IMR-90 (cell line): Measurements from ENCODE around the gene DLAT. TPM values are rescaled to one million over a fixed set of nuclear protein-coding genes. Genes with fewer than 3 reads are reported as not detected.

Source experiments
- ATAC-seq: fragments of 200-7000 bp; cut with Tn5 transposase; 2 replicates; pipeline ENCODE4 v1.9.1; 2020; ENCODE audit warnings: low read depth, mild to moderate bottlenecking, moderate library complexity
- BruUV-seq: library from RNA; stranded (reverse); fragments of 400-500 nt; replicated peaks from 2 replicates; lab custom pipeline; 2021; lab: Mats Ljungman, UMichigan
- CTCF ChIA-PET: fragments of 300-600 bp; formaldehyde crosslinking; extraction: SDS; loops from one replicate; lab custom pipeline; 2021; ENCODE audit warnings: antibody characterized with exemption; lab: Yijun Ruan, JAX
- POLR2A ChIA-PET: fragments of 300-600 bp; sonication (Branson Sonifier 250); formaldehyde crosslinking; loops from one replicate; lab custom pipeline; 2022; ENCODE audit warnings: antibody characterized with exemption; ENCODE audit not compliant: unreplicated experiment; lab: Charles Lee
- DNase-seq: peaks from one replicate; pipeline ENCODE4 v3.0.0; 2013
- H2AFZ ChIP-seq: replicated peaks from 2 replicates; pipeline ENCODE3; 2013; ENCODE audit warnings: low read length, mild to moderate bottlenecking; ENCODE audit not compliant: poor library complexity
- H2AK5ac ChIP-seq: 2 replicates; pipeline ENCODE4 v1.6.1; 2013; ENCODE audit warnings: low read depth, low read length, inconsistent platforms
- H2AK9ac ChIP-seq: replicated peaks from 2 replicates; pipeline ENCODE3; 2013; ENCODE audit warnings: mild to moderate bottlenecking, low read depth, low read length, moderate library complexity; ENCODE audit not compliant: poor library complexity
- H2BK120ac ChIP-seq: 2 replicates; pipeline ENCODE4 v1.6.1; 2013; ENCODE audit warnings: low read depth, low read length, inconsistent platforms
- H2BK15ac ChIP-seq: 3 replicates; pipeline ENCODE4 v1.6.1; 2013; ENCODE audit warnings: low read depth, low read length, inconsistent platforms
- H2BK20ac ChIP-seq: 2 replicates; pipeline ENCODE4 v1.6.1; 2013; ENCODE audit warnings: low read depth, mild to moderate bottlenecking, inconsistent platforms, low read length, moderate library complexity
- H2BK5ac ChIP-seq: 2 replicates; pipeline ENCODE4 v1.6.1; 2013; ENCODE audit warnings: mild to moderate bottlenecking, low read depth, low read length, inconsistent platforms; ENCODE audit not compliant: poor library complexity, severe bottlenecking
- H3K14ac ChIP-seq: replicated peaks from 2 replicates; pipeline ENCODE4 v1.6.1; 2013; ENCODE audit warnings: low read depth, low read length, inconsistent platforms
- H3K18ac ChIP-seq: 2 replicates; pipeline ENCODE4 v1.6.1; 2013; ENCODE audit warnings: low read depth, low read length, control low read depth
- H3K23ac ChIP-seq: 2 replicates; pipeline ENCODE4 v1.6.1; 2013; ENCODE audit warnings: low read depth, low read length, inconsistent platforms
- H3K27ac ChIP-seq: 2 replicates; pipeline ENCODE4 v1.5.1; 2013; ENCODE audit warnings: mild to moderate bottlenecking, control low read depth, low read length; ENCODE audit not compliant: insufficient read depth
- H3K27me3 ChIP-seq: 2 replicates; pipeline ENCODE4 v1.6.1; 2013; ENCODE audit warnings: low read length; ENCODE audit not compliant: control insufficient read depth, insufficient read depth
- H3K36me3 ChIP-seq: 2 replicates; pipeline ENCODE4 v1.6.1; 2013; ENCODE audit warnings: low read length, mixed read lengths; ENCODE audit not compliant: control insufficient read depth, insufficient read depth
- H3K4ac ChIP-seq: 2 replicates; pipeline ENCODE4 v1.6.1; 2013; ENCODE audit warnings: low read depth, low read length, inconsistent platforms
- H3K4me1 ChIP-seq: 2 replicates; pipeline ENCODE4 v1.6.1; 2013; ENCODE audit warnings: low read length, mixed read lengths; ENCODE audit not compliant: control insufficient read depth, insufficient read depth
- H3K4me2 ChIP-seq: 2 replicates; pipeline ENCODE4 v1.6.1; 2013; ENCODE audit warnings: low read depth, mild to moderate bottlenecking, control low read depth, low read length, moderate library complexity
- H3K4me3 ChIP-seq: 2 replicates; pipeline ENCODE4 v1.5.1; 2013; ENCODE audit warnings: low read depth, mild to moderate bottlenecking, control low read depth, low read length, moderate library complexity; ENCODE audit not compliant: insufficient read depth
- H3K56ac ChIP-seq: 2 replicates; pipeline ENCODE4 v1.6.1; 2013; ENCODE audit warnings: low read length, inconsistent platforms; ENCODE audit not compliant: insufficient read depth; ENCODE audit errors: extremely low read depth
- H3K79me1 ChIP-seq, 2 experiments: 2 replicates each; pipeline ENCODE4 v1.6.1; 2013; ENCODE audit warnings: low read length in 2 of 2, inconsistent platforms in 1 of 2, low read depth in 1 of 2
- H3K9ac ChIP-seq: 2 replicates; pipeline ENCODE4 v1.6.1; 2013; ENCODE audit warnings: low read depth, low read length, control low read depth
- H3K9me1 ChIP-seq: 2 replicates; pipeline ENCODE4 v1.6.1; 2013; ENCODE audit warnings: low read length, inconsistent platforms; ENCODE audit not compliant: insufficient read depth
- H3K9me3 ChIP-seq: 2 replicates; pipeline ENCODE4 v1.6.1; 2013; ENCODE audit warnings: low read length; ENCODE audit not compliant: control insufficient read depth, insufficient read depth
- H4K20me1 ChIP-seq: 2 replicates; pipeline ENCODE4 v1.6.1; 2013; ENCODE audit warnings: low read length, inconsistent platforms; ENCODE audit not compliant: insufficient read depth
- H4K5ac ChIP-seq: 2 replicates; pipeline ENCODE4 v1.6.1; 2013; ENCODE audit warnings: mild to moderate bottlenecking, low read depth, low read length, control low read depth
- H4K8ac ChIP-seq, 2 experiments: 2 replicates each; pipeline ENCODE4 v1.6.1; 2013; ENCODE audit warnings: low read depth in 2 of 2, low read length in 2 of 2, control low read depth in 1 of 2, inconsistent platforms in 1 of 2
- H4K91ac ChIP-seq: 2 replicates; pipeline ENCODE4 v1.6.1; 2013; ENCODE audit warnings: low read depth, low read length, inconsistent platforms; ENCODE audit not compliant: insufficient read depth
- CEBPB ChIP-seq: IDR thresholded peaks from 2 replicates; pipeline ENCODE4 v1.6.1; 2012; ENCODE audit warnings: low read depth, low read length, improper control_type of control experiment
- FOS ChIP-seq: fragments of 150-350 bp; IDR thresholded peaks from 2 replicates; pipeline ENCODE4 v1.6.1; 2016; ENCODE audit warnings: low read depth, low read length
- SMC3 ChIP-seq: fragments of 150-350 bp; IDR thresholded peaks from 2 replicates; pipeline ENCODE4 v1.6.1; 2016; ENCODE audit warnings: low read depth, mild to moderate bottlenecking, antibody characterized with exemption, low read length, moderate library complexity
- WGBS, 2 experiments: methylation state at CpG; one replicate each; pipeline versions ENCODE4 v1.1.5 to v1.1.7; 2013; ENCODE audit warnings: missing lambda C conversion rate in 2 of 2; ENCODE audit not compliant: insufficient read length in 1 of 2; ENCODE audit errors: extremely low coverage in 2 of 2; 5-methylcytosine and 5-hydroxymethylcytosine counted together
- dilution Hi-C: fragments of 300-500 bp; cut with HindIII; formaldehyde crosslinking; loops from one replicate; pipeline ENCODE4 v1.14.3; 2018; ENCODE audit warnings: low sequenced_read_pairs; ENCODE audit not compliant: unreplicated experiment
- in situ Hi-C: fragments of 300-500 bp; cut with MboI; formaldehyde crosslinking; loops from 3 replicates; pipeline ENCODE4 v1.14.3; 2019; ENCODE audit warnings: low sequenced_read_pairs, inconsistent platforms, mixed read lengths
- intact Hi-C: fragments of 100-400 bp; cut with micrococcal nuclease; formaldehyde crosslinking; loops from 2 replicates; pipeline ENCODE4 v1.10.0; 2022
- polyA plus RNA-seq, 3 experiments: library from polyadenylated mRNA; depleted of rRNA; stranded (reverse); fragments of >200 nt; gene quantifications; 2 replicates each; pipeline ENCODE4 v1.2.3, GENCODE V29; 2012; ENCODE audit warnings: low replicate concordance in 1 of 3
- total RNA-seq: library from RNA; depleted of rRNA; stranded (reverse); fragments of >200 nt; gene quantifications from 2 replicates; pipeline ENCODE4 v1.2.3, GENCODE V29; 2012
- TF ChIP-seq, protein P1 (sequence below): fragments of 150-350 bp; IDR thresholded peaks from 2 replicates; pipeline ENCODE4 v1.6.1; 2016; ENCODE audit warnings: low read depth, mild to moderate bottlenecking, low read length, moderate library complexity, borderline replicate concordance
- TF ChIP-seq, protein P2 (sequence below): fragments of 150-350 bp; IDR thresholded peaks from 2 replicates; pipeline ENCODE4 v1.6.1; 2017; ENCODE audit warnings: mild to moderate bottlenecking, antibody characterized with exemption, low read length, low read depth
- TF ChIP-seq, protein P3 (sequence below): conservative IDR thresholded peaks from 2 replicates; pipeline ENCODE4 v1.5.1; 2012; ENCODE audit warnings: mild to moderate bottlenecking, low read depth, low read length, improper control_type of control experiment

The DLAT gene
- total and polyA plus RNA-seq, 2 of the 4 experiments (the other 2 are of a cell fraction): 15.5 to 27.2 TPM

DNA sequence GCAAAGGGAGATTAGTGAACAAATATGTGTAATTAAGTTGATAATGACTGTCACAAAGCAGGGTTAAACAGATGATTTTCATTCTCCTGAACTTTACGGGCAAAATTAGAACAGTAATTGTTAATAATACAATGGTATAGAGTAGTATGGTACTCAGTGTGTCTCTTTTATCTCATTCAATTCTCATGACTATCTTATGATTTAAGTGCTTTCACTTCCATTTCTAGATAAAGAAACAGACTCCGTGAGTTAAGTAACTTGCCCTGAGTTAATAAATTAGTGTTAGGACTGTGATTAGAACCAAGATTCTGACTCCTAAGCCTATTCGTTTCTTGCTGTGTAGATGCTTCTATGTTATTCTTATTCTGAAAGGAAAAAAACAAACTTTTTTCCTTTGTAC is 26.6 kb downstream of the DLAT start:
- H2BK120ac ChIP-seq: no peak overlapping the region
- no peak overlapping the region for H2AK9ac ChIP-seq
- H3K27ac ChIP-seq: no peak overlapping the region
- dilution Hi-C loops: no loop called here
- TF ChIP-seq SMC3: no peak
- TF ChIP-seq, protein P1, sequence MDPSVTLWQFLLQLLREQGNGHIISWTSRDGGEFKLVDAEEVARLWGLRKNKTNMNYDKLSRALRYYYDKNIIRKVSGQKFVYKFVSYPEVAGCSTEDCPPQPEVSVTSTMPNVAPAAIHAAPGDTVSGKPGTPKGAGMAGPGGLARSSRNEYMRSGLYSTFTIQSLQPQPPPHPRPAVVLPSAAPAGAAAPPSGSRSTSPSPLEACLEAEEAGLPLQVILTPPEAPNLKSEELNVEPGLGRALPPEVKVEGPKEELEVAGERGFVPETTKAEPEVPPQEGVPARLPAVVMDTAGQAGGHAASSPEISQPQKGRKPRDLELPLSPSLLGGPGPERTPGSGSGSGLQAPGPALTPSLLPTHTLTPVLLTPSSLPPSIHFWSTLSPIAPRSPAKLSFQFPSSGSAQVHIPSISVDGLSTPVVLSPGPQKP: no peak
- TF ChIP-seq CEBPB: no peak
- TF ChIP-seq, protein P2, sequence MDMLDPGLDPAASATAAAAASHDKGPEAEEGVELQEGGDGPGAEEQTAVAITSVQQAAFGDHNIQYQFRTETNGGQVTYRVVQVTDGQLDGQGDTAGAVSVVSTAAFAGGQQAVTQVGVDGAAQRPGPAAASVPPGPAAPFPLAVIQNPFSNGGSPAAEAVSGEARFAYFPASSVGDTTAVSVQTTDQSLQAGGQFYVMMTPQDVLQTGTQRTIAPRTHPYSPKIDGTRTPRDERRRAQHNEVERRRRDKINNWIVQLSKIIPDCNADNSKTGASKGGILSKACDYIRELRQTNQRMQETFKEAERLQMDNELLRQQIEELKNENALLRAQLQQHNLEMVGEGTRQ: no peak
- TF ChIP-seq, protein P3, sequence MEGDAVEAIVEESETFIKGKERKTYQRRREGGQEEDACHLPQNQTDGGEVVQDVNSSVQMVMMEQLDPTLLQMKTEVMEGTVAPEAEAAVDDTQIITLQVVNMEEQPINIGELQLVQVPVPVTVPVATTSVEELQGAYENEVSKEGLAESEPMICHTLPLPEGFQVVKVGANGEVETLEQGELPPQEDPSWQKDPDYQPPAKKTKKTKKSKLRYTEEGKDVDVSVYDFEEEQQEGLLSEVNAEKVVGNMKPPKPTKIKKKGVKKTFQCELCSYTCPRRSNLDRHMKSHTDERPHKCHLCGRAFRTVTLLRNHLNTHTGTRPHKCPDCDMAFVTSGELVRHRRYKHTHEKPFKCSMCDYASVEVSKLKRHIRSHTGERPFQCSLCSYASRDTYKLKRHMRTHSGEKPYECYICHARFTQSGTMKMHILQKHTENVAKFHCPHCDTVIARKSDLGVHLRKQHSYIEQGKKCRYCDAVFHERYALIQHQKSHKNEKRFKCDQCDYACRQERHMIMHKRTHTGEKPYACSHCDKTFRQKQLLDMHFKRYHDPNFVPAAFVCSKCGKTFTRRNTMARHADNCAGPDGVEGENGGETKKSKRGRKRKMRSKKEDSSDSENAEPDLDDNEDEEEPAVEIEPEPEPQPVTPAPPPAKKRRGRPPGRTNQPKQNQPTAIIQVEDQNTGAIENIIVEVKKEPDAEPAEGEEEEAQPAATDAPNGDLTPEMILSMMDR: no peak
- no peak for TF ChIP-seq FOS
- H3K4me1 ChIP-seq: peaks cover 5% of the 10 kb centered on the region; the same call in 1 of the 2 replicates
- in situ Hi-C loops: no loop called here
- H4K20me1 ChIP-seq: peaks cover 3% of the 10 kb centered on the region; the same call in 1 of the 2 replicates
- no peak overlapping the region for H2AFZ ChIP-seq
- H3K9ac ChIP-seq: no peak overlapping the region
- BruUV-seq: no TSS peak
- 0 out of 2 replicates have a peak, but pooled peaks cover 3% of the 10 kb centered on the region for H3K9me1 ChIP-seq
- no peak overlapping the region for H2BK5ac ChIP-seq
- H3K27me3 ChIP-seq: no peaks in the 10 kb centered on the region
- H3K4ac ChIP-seq: no peak overlapping the region
- H4K5ac ChIP-seq: no peak overlapping the region
- H3K18ac ChIP-seq: no peak overlapping the region
- CTCF ChIA-PET: interaction anchor here (0.9 kb wide), 1 partner anchor 109 kb away, joined by 3 read pairs; no protein-coding TSS in a partner anchor
- no peak overlapping the region for H3K23ac ChIP-seq
- H2BK15ac ChIP-seq: no peak overlapping the region
- WGBS, 2 experiments: no CpG with 5 or more reads among the region's 3 CpGs
- no peak overlapping the region for H3K4me2 ChIP-seq
- intact Hi-C loops: no loop called here
- no peak overlapping the region for H3K14ac ChIP-seq
- POLR2A ChIA-PET: interaction anchor here (0.6 kb wide), 1 partner anchor 249 kb away, joined by 4 read pairs; no protein-coding TSS in a partner anchor
- no peak overlapping the region for H3K56ac ChIP-seq
- no peak overlapping the region for H4K91ac ChIP-seq
- H3K36me3 ChIP-seq: peaks cover 17% of the 10 kb centered on the region
- no peak overlapping the region for H4K8ac ChIP-seq
- H3K9me3 ChIP-seq: no peaks in the 10 kb centered on the region
- H2BK20ac ChIP-seq: no peak overlapping the region
- no peak for DNase-seq
- no peak overlapping the region for H2AK5ac ChIP-seq
- H3K79me1 ChIP-seq: peaks cover 0 to 13% of the 10 kb centered on the region in 2 experiments; a peak in 3 of 4 replicates
- ATAC-seq: no peak
- no peak overlapping the region for H3K4me3 ChIP-seq
